Body of pancreas (tissue), 4 donors: Measurements from ENCODE around the gene NMNAT3. TPM values are rescaled to one million over a fixed set of nuclear protein-coding genes. Genes with fewer than 3 reads are reported as not detected.

ENCODE experiments used
- ATAC-seq: fragments of 150-250 bp; one replicate; pipeline ENCODE4 v1.9.1; 2016
- DNase-seq, 4 donors: peaks; one replicate each; pipeline ENCODE4 v3.0.0-alpha.2; 2019
- H3K27ac ChIP-seq, 4 donors: fragments of 200-600 bp; sonication (generic); 1 replicate in 3 of 4; 2 replicates in 1 of 4; pipeline versions ENCODE4 v1.5.1 to v1.6.1; 2016 to 2019; ENCODE audit warnings: mild to moderate bottlenecking in 1 of 4, mixed read lengths in 1 of 4, moderate library complexity in 1 of 4
- H3K27me3 ChIP-seq, 2 donors: fragments of 200-600 bp; sonication (generic); one replicate each; pipeline ENCODE4 v1.6.0; 2016; ENCODE audit warnings: mild to moderate bottlenecking in 1 of 2
- H3K36me3 ChIP-seq, 2 donors: fragments of 200-600 bp; sonication (generic); replicated peaks in 1 of 2; 2 replicates each; pipeline ENCODE4 v1.5.1; 2016; ENCODE audit warnings: low read depth in 2 of 2; ENCODE audit not compliant: insufficient read depth in 1 of 2
- H3K4me1 ChIP-seq: fragments of 200-600 bp; sonication (generic); one replicate; pipeline ENCODE4 v1.6.0; 2016
- H3K4me3 ChIP-seq, 2 donors: fragments of 200-600 bp; sonication (generic); 1 replicate in 1 of 2; 2 replicates in 1 of 2; pipeline ENCODE4 v1.5.1; 2016 to 2019
- H3K9me3 ChIP-seq, 3 donors: fragments of 200-600 bp; sonication (generic); 1 replicate in 2 of 3; 2 replicates in 1 of 3; pipeline ENCODE4 v1.5.1; 2016
- CTCF ChIP-seq, 7 experiments: fragments of 450-650 bp in 4 of 7; fragments of 200-600 bp in 3 of 7; sonication (generic) in 3 of 7; IDR thresholded peaks; one replicate each; pipeline ENCODE4 v1.5.1; 2016 to 2019; ENCODE audit warnings: antibody characterized with exemption in 7 of 7
- POLR2A ChIP-seq, 3 donors: fragments of 450-650 bp; IDR thresholded peaks; one replicate each; pipeline ENCODE4 v1.6.1; 2016; ENCODE audit warnings: antibody characterized with exemption in 3 of 3, mild to moderate bottlenecking in 2 of 3
- WGBS, 2 donors: methylation state at CpG; one replicate each; pipeline ENCODE4 v1.1.5; 2017; 5-methylcytosine and 5-hydroxymethylcytosine counted together
- intact Hi-C: fragments of 100-400 bp; cut with DNase I; formaldehyde crosslinking; loops from one replicate; pipeline ENCODE4 v1.15.1; 2023
- total RNA-seq, 2 donors: library from RNA; depleted of rRNA; stranded (reverse); fragments of >200 nt; gene quantifications; one replicate each; pipeline ENCODE4 v1.1.0, GENCODE V29; 2016

The NMNAT3 gene
- total RNA-seq, 2 donors from 2014 or later, result 5.7 to 12.9 TPM

GRCh38 chr3:139696314-139696604 lies 18.5 kb upstream of the NMNAT3 start:
- no peak overlapping the region for H3K27ac ChIP-seq
- 91 to 95% methylated on average over 2 of the region's 2 CpGs for WGBS, 2 donors
- H3K4me1 ChIP-seq, result no peaks in the 10 kb centered on the region
- H3K36me3 ChIP-seq, result no peaks in the 10 kb centered on the region
- H3K27me3 ChIP-seq, result no peaks in the 10 kb centered on the region
- DNase-seq (no peak), ATAC-seq (no peak)
- intact Hi-C loops, result no loop called here
- H3K4me3 ChIP-seq, result no peak overlapping the region
- H3K9me3 ChIP-seq, result no peaks in the 10 kb centered on the region
- TF ChIP-seq CTCF (IDR thresholded peaks at IDR 0.05), result no peak

- intact Hi-C loops, result no loop called here
- no peak for TF ChIP-seq POLR2A (IDR thresholded peaks at IDR 0.05)
- no peak for TF ChIP-seq CTCF (IDR thresholded peaks at IDR 0.05)
- no peak for DNase-seq
Observed at GRCh38 chr3:139695426-139696313, 17.9 kb upstream of the NMNAT3 start.

GRCh38 chr3:139695007-139695406 lies 17.2 kb upstream of the NMNAT3 start:
- TF ChIP-seq CTCF (IDR thresholded peaks at IDR 0.05) (no peak), POLR2A (IDR thresholded peaks at IDR 0.05) (no peak)
- ATAC-seq (no peak), DNase-seq (no peak)
- intact Hi-C loops, result no loop called here
- Histone ChIP-seq H3K27ac (no peak overlapping the region), H3K4me3 (no peak overlapping the region), H3K36me3 (no peaks in the 10 kb centered on the region), H3K27me3 (no peaks in the 10 kb centered on the region), H3K9me3 (no peaks in the 10 kb centered on the region), H3K4me1 (no peaks in the 10 kb centered on the region)
- 48 to 53% methylated on average over 3 of the region's 3 CpGs for WGBS, 2 donors

More at GRCh38 chr3:139695426-139696313, 17.9 kb upstream of the NMNAT3 start:
- no peaks in the 10 kb centered on the region for H3K4me1 ChIP-seq
- no peaks in the 10 kb centered on the region for H3K9me3 ChIP-seq
- H3K36me3 ChIP-seq, result no peaks in the 10 kb centered on the region
- no peak overlapping the region for H3K4me3 ChIP-seq
- no peak overlapping the region for H3K27ac ChIP-seq
- ATAC-seq, result no peak
- no peaks in the 10 kb centered on the region for H3K27me3 ChIP-seq
- WGBS, 2 donors, result 54 to 58% methylated on average over 6 of the region's 6 CpGs

- no peak overlapping the region for H3K27ac ChIP-seq
- DNase-seq, result no peak
- no peak for TF ChIP-seq CTCF (IDR thresholded peaks at IDR 0.05)
- TF ChIP-seq POLR2A (IDR thresholded peaks at IDR 0.05), result no peak
- no peaks in the 10 kb centered on the region for H3K27me3 ChIP-seq
- H3K4me1 ChIP-seq, result no peaks in the 10 kb centered on the region
- no peaks in the 10 kb centered on the region for H3K9me3 ChIP-seq
- ATAC-seq, result no peak
- 68 to 92% methylated on average over 1 of the region's 1 CpG for WGBS, 2 donors
- no peak overlapping the region for H3K4me3 ChIP-seq
- H3K36me3 ChIP-seq, result no peaks in the 10 kb centered on the region
- intact Hi-C loops, result no loop called here
Observed at GRCh38 chr3:139694542-139694941, 16.8 kb upstream of the NMNAT3 start.

GRCh38 chr3:139691619-139692018 lies 13.8 kb upstream of the NMNAT3 start:
- DNase-seq (no peak), ATAC-seq (no peak)
- Histone ChIP-seq H3K9me3 (no peaks in the 10 kb centered on the region), H3K4me1 (no peaks in the 10 kb centered on the region), H3K4me3 (no peak overlapping the region), H3K36me3 (no peaks in the 10 kb centered on the region), H3K27me3 (no peaks in the 10 kb centered on the region), H3K27ac (no peak overlapping the region)
- intact Hi-C loops, result no loop called here
- no peak for TF ChIP-seq CTCF (IDR thresholded peaks at IDR 0.05)
- TF ChIP-seq POLR2A (IDR thresholded peaks at IDR 0.05), result no peak
